GM21786 (cell line): ENCODE data around the gene NIPAL3.

Experiments
- ATAC-seq: cut with Tn5 transposase; IDR thresholded peaks from one replicate; pipeline ENCODE4 v1.9.1; 2021; ENCODE audit not compliant: unreplicated experiment

Gene NIPAL3

GRCh38 chr1:24390924-24391782, 24.4 kb upstream of the NIPAL3 start:
- ATAC-seq = no peak

GRCh38 chr1:24391882-24392603, 23.6 kb upstream of the NIPAL3 start:
- ATAC-seq = peak; percentile 77

- no peak for ATAC-seq
These were observed 23.0 kb upstream of the NIPAL3 start for GRCh38 chr1:24392604-24392946.

GRCh38 chr1:24392982-24393650, 22.5 kb upstream of the NIPAL3 start:
- ATAC-seq = no peak

- no peak for ATAC-seq
These were observed 21.7 kb upstream of the NIPAL3 start for GRCh38 chr1:24393892-24394291.

GRCh38 chr1:24400065-24400464, 15.5 kb upstream of the NIPAL3 start:
- no peak for ATAC-seq

- no peak for ATAC-seq
These were observed 11.8 kb upstream of the NIPAL3 start for GRCh38 chr1:24403806-24404205.

GRCh38 chr1:24406788-24407187, 8.8 kb upstream of the NIPAL3 start:
- no peak for ATAC-seq

GRCh38 chr1:24409535-24409934, 6.1 kb upstream of the NIPAL3 start:
- ATAC-seq = no peak

GRCh38 chr1:24410750-24411149, 4.9 kb upstream of the NIPAL3 start:
- ATAC-seq = no peak

GRCh38 chr1:24411963-24412362, 3.6 kb upstream of the NIPAL3 start:
- ATAC-seq = no peak

- ATAC-seq = no peak
These were observed 3.2 kb upstream of the NIPAL3 start for GRCh38 chr1:24412408-24412807.

GRCh38 chr1:24413350-24414163, 2.0 kb upstream of the NIPAL3 start, which contains the start of gene STPG1:
TSS of gene STPG1 (minus strand) at chr1:24413782. CDS start at chr1:24401388, 12,394 bp downstream.
- ATAC-seq = no peak

GRCh38 chr1:24414775-24415333, 748 bp upstream of the NIPAL3 start:
- ATAC-seq = no peak

- no peak for ATAC-seq
These were observed 486 bp downstream of the NIPAL3 start for GRCh38 chr1:24415910-24416665.

- no peak for ATAC-seq
These were observed 1.2 kb downstream of the NIPAL3 start for GRCh38 chr1:24416666-24417391.

- ATAC-seq = no peak
These were observed 2.1 kb downstream of the NIPAL3 start for GRCh38 chr1:24417681-24418080.

GRCh38 chr1:24418898-24419628, 3.5 kb downstream of the NIPAL3 start:
- ATAC-seq = no peak

GRCh38 chr1:24420547-24420946, 4.9 kb downstream of the NIPAL3 start:
- no peak for ATAC-seq
